GM20431 (cell line): ENCODE data around the gene CHST4.
"Not testable (repeated sequence)": the region's sequence is repeated elsewhere in the genome, so short reads cannot be mapped to it uniquely, and the experiment has no call there.

ENCODE experiments used
- in situ Hi-C: fragments of 300-500 bp; cut with MseI, MboI; formaldehyde crosslinking; loops from one replicate; pipeline ENCODE4 v1.15.0; 2020; ENCODE audit warnings: low sequenced_read_pairs; ENCODE audit not compliant: unreplicated experiment

The CHST4 gene

GRCh38 chr16:71565812-71566700, 39.8 kb downstream of the CHST4 start:
- in situ Hi-C loops, result no loop called here

DNA sequence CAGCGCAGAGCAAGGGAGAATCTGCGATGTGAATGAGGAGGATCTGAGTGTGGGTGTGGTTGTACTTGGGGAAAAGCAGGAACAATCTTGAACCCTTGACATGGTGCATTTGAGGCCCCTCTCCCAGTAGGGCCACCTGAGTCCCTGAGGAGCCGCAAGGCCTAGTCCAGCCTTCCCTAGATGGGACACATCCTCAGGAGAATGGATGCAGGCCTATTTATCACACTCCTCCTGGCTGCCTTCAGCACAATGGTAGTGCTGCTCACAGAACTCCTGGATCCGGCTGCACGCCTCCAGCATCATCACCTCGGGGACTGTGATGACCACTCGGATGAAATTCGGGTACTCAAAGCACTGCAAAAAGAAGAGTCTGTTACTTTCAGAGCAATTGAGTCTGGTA, 41.7 kb downstream of the CHST4 start:
- in situ Hi-C loops, result no loop called here

GRCh38 chr16:71568551-71568950, 42.3 kb downstream of the CHST4 start:
- in situ Hi-C loops, result no loop called here

DNA sequence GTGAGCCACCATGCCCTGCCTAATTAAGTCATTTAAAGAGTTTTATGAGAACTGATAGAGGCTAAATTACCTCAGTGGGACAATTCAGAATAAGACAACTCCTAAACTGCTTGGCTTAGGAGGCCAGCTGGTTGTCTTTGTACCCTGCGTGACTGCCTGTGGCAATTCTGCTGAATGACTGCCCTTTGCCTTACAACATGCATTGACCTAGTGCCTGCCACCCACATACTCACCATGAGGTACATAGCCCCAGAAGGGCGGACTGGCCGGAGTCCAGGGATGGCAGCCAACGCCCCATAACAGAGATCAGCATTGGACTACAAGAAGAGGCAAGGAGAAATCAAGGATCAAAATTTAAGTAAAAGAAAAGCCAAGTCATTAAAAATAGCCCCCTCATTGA, 43.4 kb downstream of the CHST4 start:
- in situ Hi-C loops, result no loop called here

DNA sequence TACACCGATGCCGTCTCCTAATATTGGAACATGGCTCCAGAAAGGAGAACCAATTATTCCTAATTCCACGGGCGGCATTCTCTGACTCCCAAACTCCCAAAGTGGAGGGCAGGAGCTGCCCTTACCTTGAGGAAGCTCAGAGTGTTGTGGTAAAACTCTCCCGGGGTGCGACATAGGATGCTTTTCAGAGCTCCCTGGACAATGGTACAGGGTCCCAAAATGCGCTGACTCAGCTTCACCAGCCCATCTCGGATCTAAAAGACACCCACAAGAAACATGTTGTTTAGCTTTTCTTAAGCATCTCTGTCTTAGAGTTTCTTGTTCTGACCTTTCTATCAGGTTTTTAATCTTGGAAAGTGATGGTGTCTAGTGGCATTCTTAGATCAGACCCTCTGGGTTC, 43.9 kb downstream of the CHST4 start:
- in situ Hi-C loops, result no loop called here

DNA sequence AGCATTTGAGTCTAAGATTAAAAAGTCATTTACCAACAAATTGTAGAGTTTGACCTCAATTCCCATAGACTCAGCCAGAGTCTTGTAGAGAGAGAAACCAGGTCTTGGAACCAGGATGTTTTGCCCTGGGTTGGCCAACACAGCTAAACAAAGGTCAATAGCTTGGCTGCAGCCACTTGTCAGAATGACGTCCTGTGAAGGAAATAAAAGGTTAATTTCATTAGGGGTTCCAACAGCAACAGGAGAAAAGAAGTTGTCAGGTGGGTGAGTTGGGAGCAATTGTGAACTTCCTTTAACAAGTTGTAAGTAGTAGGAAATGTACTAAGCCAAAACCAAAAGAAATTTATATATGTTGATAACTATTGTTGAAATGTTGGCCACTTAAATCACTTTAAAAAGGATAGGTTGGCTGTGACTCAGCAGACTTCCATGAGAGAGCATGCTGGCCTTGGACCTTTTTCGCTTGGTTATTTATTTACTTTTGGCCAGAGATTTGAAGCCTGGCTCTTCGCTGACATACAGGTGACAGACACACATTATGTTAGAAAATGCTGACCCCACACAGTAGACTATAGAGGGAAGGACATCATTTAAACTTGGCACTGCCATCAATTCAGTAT, 46.4 kb downstream of the CHST4 start:
- in situ Hi-C loops, result no loop called here

GRCh38 chr16:71573387-71574094, 47.3 kb downstream of the CHST4 start:
- in situ Hi-C loops, result no loop called here

DNA sequence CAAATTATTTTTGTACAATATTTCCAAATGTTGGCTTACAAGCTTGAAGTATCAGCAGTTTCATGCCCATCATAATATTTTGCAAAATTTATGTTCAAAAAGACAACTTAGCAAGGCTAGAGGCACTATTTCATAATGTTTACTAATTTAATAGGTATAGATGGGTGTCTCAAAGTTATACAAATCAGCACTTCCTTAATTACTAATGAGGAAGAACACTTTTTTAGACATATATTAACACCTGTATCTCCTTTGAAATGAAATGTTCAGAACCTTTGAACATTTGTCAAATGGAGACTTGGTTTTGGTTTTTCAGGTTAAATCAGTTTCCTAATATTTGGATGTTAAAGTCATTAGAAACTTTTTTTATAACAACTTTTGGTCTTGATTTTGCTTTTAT, 48.5 kb downstream of the CHST4 start:
- in situ Hi-C loops, result no loop called here

DNA sequence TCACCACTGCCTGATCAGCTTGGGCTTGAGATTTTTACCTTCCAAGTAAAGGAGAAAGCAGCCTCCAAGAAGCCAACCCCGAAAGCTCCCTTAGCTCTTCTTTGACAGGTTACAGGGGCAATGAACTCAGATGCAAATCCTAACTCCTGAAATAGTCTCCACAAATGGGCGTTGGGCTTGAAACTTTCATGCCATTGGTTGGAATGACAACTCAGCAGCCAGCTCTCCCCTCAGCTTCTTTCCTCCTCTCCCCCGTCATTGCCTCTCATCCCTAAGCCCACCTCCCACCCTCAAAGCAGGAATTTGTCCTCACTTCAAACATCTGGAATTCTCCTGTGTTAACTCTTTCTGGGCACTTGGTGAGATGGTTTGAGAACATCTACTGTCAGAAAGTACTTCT, 50.7 kb downstream of the CHST4 start, which contains the start of gene TAT:
TAT (minus strand) TSS at position 122 of the 400 bp plus-strand sequence. CDS start 677 bp downstream, outside the sequence.
- in situ Hi-C loops, result no loop called here

DNA sequence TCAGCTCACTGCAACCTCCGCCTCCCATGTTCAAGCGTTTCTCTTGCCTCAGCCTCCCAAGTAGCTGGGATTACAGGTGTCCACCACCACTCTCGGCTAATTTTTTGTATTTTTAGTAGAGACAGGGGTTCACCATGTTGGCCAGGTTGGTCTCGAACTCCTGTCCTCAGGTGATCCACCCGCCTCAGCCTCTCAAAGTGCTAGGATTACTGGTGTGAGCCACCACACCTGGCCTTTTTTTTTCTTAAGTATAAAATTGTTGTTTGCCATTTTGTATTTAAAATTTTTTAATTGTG, 56.3 kb downstream of the CHST4 start:
- in situ Hi-C loops, result not testable (repeated sequence)

DNA sequence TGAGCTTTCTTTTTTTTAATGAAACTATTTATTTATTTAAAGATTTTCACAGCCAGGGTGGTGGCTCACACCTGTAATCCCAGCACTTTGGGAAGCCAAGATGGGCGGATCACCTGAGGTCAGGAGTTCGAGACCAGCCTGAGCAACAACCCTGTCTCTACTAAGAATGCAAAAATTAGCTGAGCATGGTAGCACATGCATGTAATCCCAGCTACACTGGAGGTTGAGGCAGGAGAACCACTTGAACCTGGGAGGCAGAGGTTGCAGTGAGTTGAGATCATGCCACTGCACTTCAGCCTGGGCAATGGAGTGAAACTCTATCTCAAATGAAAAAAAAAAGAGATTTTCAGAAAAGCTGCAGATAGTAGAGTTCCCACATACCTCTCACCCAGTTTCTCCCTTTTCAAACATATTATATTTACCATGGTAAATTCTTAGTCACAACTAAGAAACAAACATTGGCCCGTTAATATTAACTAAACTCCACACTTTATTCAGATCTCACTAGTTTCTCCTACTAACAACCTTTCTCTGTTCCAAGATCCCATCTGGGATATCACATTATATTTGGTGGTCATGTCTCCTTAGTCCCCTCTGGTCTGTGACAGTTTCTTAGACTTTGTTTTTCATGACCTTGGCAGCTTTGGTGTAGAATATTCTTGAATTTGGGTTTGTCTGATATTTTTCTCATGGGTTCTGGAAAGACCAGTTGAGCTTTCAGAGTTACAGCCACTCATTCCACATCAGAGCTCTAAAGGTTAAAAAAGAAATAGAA, 58.5 kb downstream of the CHST4 start:
- in situ Hi-C loops, result no loop called here

GRCh38 chr16:71585318-71585703, 59.1 kb downstream of the CHST4 start:
- in situ Hi-C loops, result no loop called here
